Neural cell (in vitro differentiated cells): ENCODE results near the gene TTC17. TPM values are rescaled to one million over a fixed set of nuclear protein-coding genes. Genes with fewer than 3 reads are reported as not detected.
"Not testable (repeated sequence)": the region's sequence is repeated elsewhere in the genome, so short reads cannot be mapped to it uniquely, and the experiment has no call there.

Source experiments
- H2AFZ ChIP-seq: fragments of 200-600, 300-800 bp; sonication (generic), shearing (Covaris generic); 2 replicates; pipeline ENCODE4 v1.6.0; 2014; ENCODE audit warnings: low read depth, mild to moderate bottlenecking, antibody characterized with exemption, low read length, moderate library complexity
- H3F3A ChIP-seq: fragments of 200-600 bp; shearing (Covaris generic); 2 replicates; pipeline ENCODE4 v1.6.1; 2016; ENCODE audit warnings: mild to moderate bottlenecking, moderate library complexity, mixed read lengths, antibody characterized with exemption, low read length; ENCODE audit not compliant: insufficient read depth, poor library complexity, severe bottlenecking
- H3K27ac ChIP-seq: fragments of 200-600, 300-800 bp; sonication (generic), shearing (Covaris generic); 2 replicates; pipeline ENCODE4 v1.5.1; 2014; ENCODE audit warnings: mild to moderate bottlenecking, low read length, moderate library complexity
- H3K27me3 ChIP-seq: fragments of 300-800, 200-600 bp; sonication (generic), shearing (Covaris generic); 2 replicates; pipeline ENCODE4 v1.6.0; 2014; ENCODE audit warnings: mild to moderate bottlenecking, low read depth, low read length, moderate library complexity; ENCODE audit not compliant: insufficient read depth
- H3K36me3 ChIP-seq: fragments of 300-800, 200-600 bp; sonication (generic), shearing (Covaris generic); 2 replicates; pipeline ENCODE4 v1.5.1; 2014; ENCODE audit warnings: mild to moderate bottlenecking, antibody characterized with exemption, low read length, moderate library complexity; ENCODE audit not compliant: insufficient read depth
- H3K4me2 ChIP-seq: fragments of 300-800, 200-600 bp; sonication (generic), shearing (Covaris generic); 2 replicates; pipeline ENCODE4 v1.6.0; 2014; ENCODE audit warnings: mild to moderate bottlenecking, low read length
- H3K4me3 ChIP-seq: fragments of 300-800, 200-600 bp; sonication (generic), shearing (Covaris generic); 2 replicates; pipeline ENCODE4 v1.5.1; 2014; ENCODE audit warnings: mild to moderate bottlenecking, low read length, moderate library complexity
- H3K79me2 ChIP-seq: fragments of 200-600 bp; shearing (Covaris generic); replicated peaks from 2 replicates; pipeline ENCODE4 v1.6.0; 2014; ENCODE audit warnings: mild to moderate bottlenecking, low read length, moderate library complexity; ENCODE audit not compliant: insufficient read depth
- H3K9ac ChIP-seq: fragments of 300-800, 200-600 bp; sonication (generic), shearing (Covaris generic); 2 replicates; pipeline ENCODE4 v1.6.1; 2016; ENCODE audit warnings: mild to moderate bottlenecking, low read length, mixed read lengths
- H3K9me2 ChIP-seq: fragments of 200-600 bp; shearing (Covaris generic); 2 replicates; pipeline ENCODE4 v1.6.1; 2016; ENCODE audit warnings: mild to moderate bottlenecking, low read length, mixed read lengths; ENCODE audit not compliant: insufficient read depth
- H3K9me3 ChIP-seq: fragments of 200-600, 300-800 bp; sonication (generic), shearing (Covaris generic); 2 replicates; pipeline ENCODE4 v1.6.1; 2016; ENCODE audit warnings: mild to moderate bottlenecking, mixed run types, low read length, moderate library complexity, mixed read lengths
- H4K20me1 ChIP-seq: fragments of 200-600 bp; shearing (Covaris generic); 2 replicates; pipeline ENCODE4 v1.6.1; 2016; ENCODE audit warnings: mild to moderate bottlenecking, mixed run types; ENCODE audit not compliant: insufficient read depth
- EP300 ChIP-seq: fragments of 450-650 bp; conservative IDR thresholded peaks from 2 replicates; pipeline ENCODE4 v1.6.1; 2014; ENCODE audit warnings: antibody characterized with exemption, mild to moderate bottlenecking, moderate library complexity; ENCODE audit not compliant: poor library complexity, severe bottlenecking
- EZH2 ChIP-seq: fragments of 200-600, 300-800 bp; shearing (Covaris generic), sonication (generic); IDR thresholded peaks from 2 replicates; pipeline ENCODE4 v1.6.1; 2014; ENCODE audit warnings: antibody characterized with exemption, low read length, borderline replicate concordance, mild to moderate bottlenecking; ENCODE audit not compliant: insufficient read depth, poor library complexity, severe bottlenecking
- MXI1 ChIP-seq: fragments of 450-650 bp; conservative IDR thresholded peaks from 2 replicates; pipeline ENCODE4 v1.6.1; 2014; ENCODE audit warnings: antibody characterized with exemption, mild to moderate bottlenecking; ENCODE audit not compliant: poor library complexity, severe bottlenecking
- POLR2AphosphoS5 ChIP-seq: IDR thresholded peaks from 2 replicates; pipeline ENCODE4 v1.6.1; 2012
- RAD21 ChIP-seq: fragments of 450-650 bp; conservative IDR thresholded peaks from 2 replicates; pipeline ENCODE4 v1.6.1; 2014; ENCODE audit warnings: antibody characterized with exemption, mild to moderate bottlenecking, moderate library complexity
- SMC3 ChIP-seq: fragments of 450-650 bp; conservative IDR thresholded peaks from 2 replicates; pipeline ENCODE4 v1.6.1; 2014; ENCODE audit warnings: antibody characterized with exemption, mild to moderate bottlenecking, moderate library complexity; ENCODE audit not compliant: poor library complexity
- TAF1 ChIP-seq: IDR thresholded peaks from 2 replicates; pipeline ENCODE4 v1.6.1; 2012; ENCODE audit warnings: low read depth
- polyA plus RNA-seq: library from polyadenylated mRNA; depleted of rRNA; stranded (reverse); fragments of >200 nt; gene quantifications from 2 replicates; pipeline ENCODE4 v1.2.3, GENCODE V29; 2014

TTC17 gene
- polyA plus RNA-seq, 1 donor from 2014 or later: 122 TPM

DNA sequence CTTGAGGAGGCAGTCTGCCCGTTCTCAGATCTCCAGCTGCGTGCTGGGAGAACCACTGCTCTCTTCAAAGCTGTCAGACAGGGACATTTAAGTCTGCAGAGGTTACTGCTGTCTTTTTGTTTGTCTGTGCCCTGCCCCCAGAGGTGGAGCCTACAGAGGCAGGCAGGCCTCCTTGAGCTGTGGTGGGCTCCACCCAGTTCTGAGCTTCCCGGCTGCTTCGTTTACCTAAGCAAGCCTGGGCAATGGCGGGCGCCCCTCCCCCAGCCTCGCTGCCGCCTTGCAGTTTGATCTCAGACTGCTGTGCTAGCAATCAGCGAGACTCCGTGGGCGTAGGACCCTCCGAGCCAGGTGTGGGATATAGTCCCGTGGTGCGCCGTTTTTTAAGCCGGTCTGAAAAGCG is 7.3 kb upstream of the TTC17 start:
- H4K20me1 ChIP-seq, H3K9me2 ChIP-seq, H3F3A ChIP-seq, H3K36me3 ChIP-seq, H3K9me3 ChIP-seq, H3K27me3 ChIP-seq, H3K4me3 ChIP-seq, H3K9ac ChIP-seq, H3K79me2 ChIP-seq, H3K4me2 ChIP-seq, H2AFZ ChIP-seq, H3K27ac ChIP-seq: not testable (repeated sequence)

GRCh38 chr11:43354311-43354710 is 4.4 kb upstream of the TTC17 start:
- H3K79me2 ChIP-seq: peaks cover 4% of the 10 kb centered on the region
- no peaks in the 10 kb centered on the region for H4K20me1 ChIP-seq
- no peaks in the 10 kb centered on the region for H3K27me3 ChIP-seq
- no peaks in the 10 kb centered on the region for H3K9me3 ChIP-seq
- H3K27ac ChIP-seq: no peak overlapping the region
- no peak overlapping the region for H3K9ac ChIP-seq
- no peaks in the 10 kb centered on the region for H3K36me3 ChIP-seq
- no peak overlapping the region for H3K4me3 ChIP-seq
- H3F3A ChIP-seq: no peaks in the 10 kb centered on the region
- no peak overlapping the region for H2AFZ ChIP-seq
- H3K9me2 ChIP-seq: no peaks in the 10 kb centered on the region
- TF ChIP-seq TAF1: no peak
- no peak for TF ChIP-seq MXI1
- TF ChIP-seq EZH2: no peak
- TF ChIP-seq RAD21: no peak
- TF ChIP-seq EP300: no peak
- no peak for TF ChIP-seq SMC3
- no peak for TF ChIP-seq POLR2AphosphoS5
- H3K4me2 ChIP-seq: no peak overlapping the region

- Histone ChIP-seq H3K27ac (no peak overlapping the region), H3K36me3 (no peaks in the 10 kb centered on the region), H3F3A (no peaks in the 10 kb centered on the region), H3K9me2 (no peaks in the 10 kb centered on the region), H3K4me2 (no peak overlapping the region), H3K9me3 (no peaks in the 10 kb centered on the region), H3K9ac (no peak overlapping the region), H3K4me3 (no peak overlapping the region), H4K20me1 (no peaks in the 10 kb centered on the region), H3K27me3 (no peaks in the 10 kb centered on the region), H2AFZ (no peak overlapping the region), H3K79me2 (peaks cover 23% of the 10 kb centered on the region)
- no peak for TF ChIP-seq MXI1
- TF ChIP-seq POLR2AphosphoS5: no peak
- no peak for TF ChIP-seq SMC3
Measured at GRCh38 chr11:43356336-43356735, 2.4 kb upstream of the TTC17 start.

DNA sequence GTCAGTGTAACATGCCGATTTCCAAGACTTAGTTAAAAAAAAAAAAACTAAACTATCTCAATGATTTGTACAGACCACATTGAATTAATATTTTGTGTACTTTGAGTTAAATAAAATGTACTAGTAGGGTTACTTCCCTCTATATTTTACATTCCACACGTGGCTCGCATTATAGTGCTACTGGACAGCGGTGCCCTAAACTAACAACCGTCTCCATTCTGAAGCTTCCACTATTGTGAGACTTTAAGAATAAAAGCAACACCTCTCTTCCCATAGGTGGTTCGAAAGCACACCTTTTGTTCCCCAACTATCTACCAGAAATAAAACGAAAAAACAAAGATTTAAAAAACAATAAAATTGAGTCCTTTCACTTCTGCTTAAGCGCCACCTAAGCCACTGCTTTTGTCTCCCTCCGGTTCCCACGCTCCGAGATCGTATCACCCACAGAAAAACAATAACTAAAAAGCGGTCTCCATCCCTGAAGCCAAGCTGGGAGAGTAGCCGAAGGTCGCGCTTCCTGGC is 380 bp upstream of the TTC17 start:
- peak overlapping the region; percentile 91 for H3K4me3 ChIP-seq
- H3K27ac ChIP-seq: peak overlapping the region; percentile 89
- H3K9ac ChIP-seq: peak overlapping the region; percentile 94
- TF ChIP-seq MXI1 (no peak), SMC3 (no peak), EP300 (no peak)
- H3K79me2 ChIP-seq: peaks cover 42% of the 10 kb centered on the region
- H3K9me3 ChIP-seq: no peaks in the 10 kb centered on the region
- peak overlapping the region; percentile 88 for H2AFZ ChIP-seq
- H4K20me1 ChIP-seq: no peaks in the 10 kb centered on the region
- no peaks in the 10 kb centered on the region for H3K9me2 ChIP-seq
- no peaks in the 10 kb centered on the region for H3F3A ChIP-seq
- H3K27me3 ChIP-seq: no peaks in the 10 kb centered on the region
- H3K36me3 ChIP-seq: no peaks in the 10 kb centered on the region
- H3K4me2 ChIP-seq: peak overlapping the region; percentile 49
